ENCODE measurements around the gene GCSAM.

The GCSAM gene

DNA sequence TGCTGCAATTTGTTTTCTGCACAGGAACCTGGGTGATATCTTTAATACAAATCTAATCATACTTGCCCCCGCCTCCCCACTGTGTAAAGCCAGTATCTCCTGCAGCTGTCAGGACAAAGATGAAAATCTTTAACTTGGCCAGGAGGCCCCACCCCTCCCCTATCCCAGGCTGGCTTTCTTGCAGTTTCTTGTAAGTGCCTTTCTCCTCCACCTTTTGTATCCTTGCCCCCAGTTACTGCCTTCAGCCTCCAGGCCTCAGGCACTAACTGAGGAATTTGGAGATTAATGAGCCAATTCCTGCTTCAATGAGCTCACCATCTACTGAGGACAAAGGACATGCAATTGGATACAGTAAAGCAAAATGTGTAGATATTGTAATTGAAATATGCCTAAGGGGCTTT is 6.5 kb downstream of the GCSAM start:
- H3K9ac ChIP-seq (ENCODE audit: low read length), result peak overlapping the region; percentile 46
- peak overlapping the region; percentile 42 for H3K4me3 ChIP-seq (ENCODE audit: low read depth, low read length, poor library complexity, severe bottlenecking)
- no peak for TF ChIP-seq EZH2 (IDR thresholded peaks at IDR 0.05; ENCODE audit: borderline replicate concordance, low read length)
- TF ChIP-seq, protein P1, sequence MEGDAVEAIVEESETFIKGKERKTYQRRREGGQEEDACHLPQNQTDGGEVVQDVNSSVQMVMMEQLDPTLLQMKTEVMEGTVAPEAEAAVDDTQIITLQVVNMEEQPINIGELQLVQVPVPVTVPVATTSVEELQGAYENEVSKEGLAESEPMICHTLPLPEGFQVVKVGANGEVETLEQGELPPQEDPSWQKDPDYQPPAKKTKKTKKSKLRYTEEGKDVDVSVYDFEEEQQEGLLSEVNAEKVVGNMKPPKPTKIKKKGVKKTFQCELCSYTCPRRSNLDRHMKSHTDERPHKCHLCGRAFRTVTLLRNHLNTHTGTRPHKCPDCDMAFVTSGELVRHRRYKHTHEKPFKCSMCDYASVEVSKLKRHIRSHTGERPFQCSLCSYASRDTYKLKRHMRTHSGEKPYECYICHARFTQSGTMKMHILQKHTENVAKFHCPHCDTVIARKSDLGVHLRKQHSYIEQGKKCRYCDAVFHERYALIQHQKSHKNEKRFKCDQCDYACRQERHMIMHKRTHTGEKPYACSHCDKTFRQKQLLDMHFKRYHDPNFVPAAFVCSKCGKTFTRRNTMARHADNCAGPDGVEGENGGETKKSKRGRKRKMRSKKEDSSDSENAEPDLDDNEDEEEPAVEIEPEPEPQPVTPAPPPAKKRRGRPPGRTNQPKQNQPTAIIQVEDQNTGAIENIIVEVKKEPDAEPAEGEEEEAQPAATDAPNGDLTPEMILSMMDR (IDR thresholded peaks at IDR 0.05; ENCODE audit: low read length), result no peak
- peaks cover 17% of the 10 kb centered on the region for H3F3A ChIP-seq (ENCODE audit: insufficient read depth, low read length)
- peak overlapping the region; percentile 90 for H3K4me2 ChIP-seq (ENCODE audit: low read length)
- H3K9me2 ChIP-seq (ENCODE audit: low read depth, low read length), result no peaks in the 10 kb centered on the region
- H3K27me3 ChIP-seq (ENCODE audit: insufficient read depth, low read length), result no peaks in the 10 kb centered on the region
- H2AFZ ChIP-seq (ENCODE audit: low read length), result no peak overlapping the region
- peak overlapping the region; percentile 94 for H3K27ac ChIP-seq (ENCODE audit: low read depth, low read length, poor library complexity, severe bottlenecking)
- peaks cover 88% of the 10 kb centered on the region for H3K36me3 ChIP-seq (ENCODE audit: insufficient read depth, low read length)
- H4K20me1 ChIP-seq (ENCODE audit: insufficient read depth, low read length), result no peaks in the 10 kb centered on the region
- no peaks in the 10 kb centered on the region for H3K9me3 ChIP-seq (ENCODE audit: low read length)
- peaks cover 92% of the 10 kb centered on the region for H3K4me1 ChIP-seq (ENCODE audit: insufficient read depth, low read length, severe bottlenecking)
- H3K79me2 ChIP-seq (ENCODE audit: insufficient read depth, low read length), result peaks cover 33% of the 10 kb centered on the region

- H4K20me1 ChIP-seq (ENCODE audit: insufficient read depth, low read length), result no peaks in the 10 kb centered on the region
- H3K27me3 ChIP-seq (ENCODE audit: insufficient read depth, low read length), result no peaks in the 10 kb centered on the region
- no peaks in the 10 kb centered on the region for H3K9me3 ChIP-seq (ENCODE audit: low read length)
- H3K9me2 ChIP-seq (ENCODE audit: low read depth, low read length), result no peaks in the 10 kb centered on the region
- TF ChIP-seq, protein P1 (IDR thresholded peaks at IDR 0.05; ENCODE audit: low read length), result no peak
- H3K27ac ChIP-seq (ENCODE audit: low read depth, low read length, poor library complexity, severe bottlenecking), result peak overlapping the region; percentile 94
- H3K79me2 ChIP-seq (ENCODE audit: insufficient read depth, low read length), result peaks cover 23% of the 10 kb centered on the region; the same call in 1 of the 2 replicates
- peak overlapping the region; percentile 90 for H3K4me2 ChIP-seq (ENCODE audit: low read length)
- peaks cover 81% of the 10 kb centered on the region for H3K36me3 ChIP-seq (ENCODE audit: insufficient read depth, low read length)
- peaks cover 98% of the 10 kb centered on the region for H3K4me1 ChIP-seq (ENCODE audit: insufficient read depth, low read length, severe bottlenecking)
- H2AFZ ChIP-seq (ENCODE audit: low read length), result no peak overlapping the region
- H3F3A ChIP-seq (ENCODE audit: insufficient read depth, low read length), result peaks cover 11% of the 10 kb centered on the region
- H3K4me3 ChIP-seq (ENCODE audit: low read depth, low read length, poor library complexity, severe bottlenecking), result peak overlapping the region; percentile 42
- H3K9ac ChIP-seq (ENCODE audit: low read length), result peak overlapping the region; percentile 46
Measured at GRCh38 chr3:112124907-112125607, 8.0 kb downstream of the GCSAM start.

DNA sequence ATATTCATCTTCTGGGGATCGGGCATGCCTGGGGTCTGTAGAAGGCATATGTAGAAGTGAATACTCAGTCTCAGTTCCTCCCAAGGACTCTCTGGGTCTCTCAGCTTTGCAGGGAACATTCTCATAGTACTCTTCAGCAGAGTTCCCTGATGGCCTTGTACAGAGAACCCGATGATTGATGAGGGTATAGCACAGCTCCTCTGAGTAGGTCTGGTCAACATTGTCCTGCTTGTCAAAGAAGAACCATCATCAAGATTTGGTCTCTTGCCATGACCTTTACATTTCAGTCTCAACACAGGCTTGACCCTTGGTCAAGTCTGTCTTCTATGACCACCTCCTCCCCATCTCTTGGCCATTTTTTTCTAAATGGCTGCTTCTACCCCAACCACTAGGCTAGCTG is 9.5 kb downstream of the GCSAM start:
- Histone ChIP-seq H3K27ac (ENCODE audit: low read depth, low read length, poor library complexity, severe bottlenecking) (peak overlapping the region; percentile 99), H3K4me3 (ENCODE audit: low read depth, low read length, poor library complexity, severe bottlenecking) (no peak overlapping the region), H3K4me1 (ENCODE audit: insufficient read depth, low read length, severe bottlenecking) (peaks cover 98% of the 10 kb centered on the region), H3K27me3 (ENCODE audit: insufficient read depth, low read length) (no peaks in the 10 kb centered on the region), H3K9me2 (ENCODE audit: low read depth, low read length) (no peaks in the 10 kb centered on the region), H3F3A (ENCODE audit: insufficient read depth, low read length) (peaks cover 7% of the 10 kb centered on the region; the same call in 1 of the 2 replicates), H2AFZ (ENCODE audit: low read length) (no peak overlapping the region), H3K9ac (ENCODE audit: low read length) (no peak overlapping the region), H3K9me3 (ENCODE audit: low read length) (no peaks in the 10 kb centered on the region), H3K4me2 (ENCODE audit: low read length) (no peak overlapping the region; the same call in 1 of the 2 replicates), H3K79me2 (ENCODE audit: insufficient read depth, low read length) (peaks cover 21% of the 10 kb centered on the region; the same call in 1 of the 2 replicates), H3K36me3 (ENCODE audit: insufficient read depth, low read length) (peaks cover 76% of the 10 kb centered on the region), H4K20me1 (ENCODE audit: insufficient read depth, low read length) (no peaks in the 10 kb centered on the region)
- no peak for TF ChIP-seq EZH2 (IDR thresholded peaks at IDR 0.05; ENCODE audit: borderline replicate concordance, low read length)
- TF ChIP-seq, protein P1 (IDR thresholded peaks at IDR 0.05; ENCODE audit: low read length), result no peak

Measured in OCI-LY1 (cell line).